Measurements from ENCODE around the gene PMPCB.
"Not testable (repeated sequence)": the region's sequence is repeated elsewhere in the genome, so short reads cannot be mapped to it uniquely, and the experiment has no call there.

- not testable (repeated sequence) for TF ChIP-seq POLR2A, CTCF (IDR thresholded peaks at IDR 0.05)
Observed at GRCh38 chr7:103278195-103278594, 19.0 kb upstream of the PMPCB start.
